Brain pericyte (primary cell): ENCODE measurements around the gene CASP2.

ENCODE experiments used
- DNase-seq: peaks from one replicate; pipeline ENCODE4 v3.0.0-alpha.2; 2012; ENCODE audit warnings: low read depth, low spot score

CASP2 gene

DNA sequence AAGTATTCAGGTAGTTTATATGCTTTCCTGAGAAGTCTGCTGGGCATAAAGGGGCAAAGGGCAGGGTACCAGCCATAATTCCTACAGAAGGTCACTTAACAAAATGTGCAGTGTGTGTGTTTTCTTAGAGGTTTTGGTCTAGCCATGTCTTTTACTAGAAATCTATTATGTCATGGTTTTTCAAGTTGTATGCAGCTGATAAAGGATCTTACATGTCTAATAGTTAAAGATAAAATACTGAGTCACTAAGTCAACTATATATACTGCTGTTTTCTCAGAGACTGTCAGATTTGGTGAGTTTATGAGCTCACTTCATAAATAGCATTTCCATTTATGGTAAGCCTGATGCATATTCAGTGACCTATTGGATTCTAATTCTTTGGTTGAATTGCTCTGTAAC lies 7.7 kb downstream of the CASP2 start:
- no peak for DNase-seq

DNA sequence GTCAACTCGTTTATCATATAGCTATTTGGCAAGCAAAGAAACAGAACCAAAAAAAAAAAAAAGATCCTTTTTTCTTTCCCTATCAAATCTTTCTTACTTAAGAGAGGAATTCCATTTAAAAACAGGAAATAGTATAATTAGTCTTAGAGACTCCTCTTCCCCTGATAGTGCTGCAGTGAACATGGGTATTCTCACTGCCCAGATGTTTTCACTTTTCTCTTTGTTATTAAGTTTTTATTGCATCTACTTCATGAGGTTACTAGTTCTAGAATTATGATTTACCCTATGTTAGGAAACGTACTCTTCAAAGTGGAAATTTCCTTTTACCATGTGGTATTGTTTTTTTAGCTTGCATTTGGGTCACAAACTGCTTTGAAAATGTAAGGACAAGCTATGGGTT lies 8.5 kb downstream of the CASP2 start:
- DNase-seq = no peak

DNA sequence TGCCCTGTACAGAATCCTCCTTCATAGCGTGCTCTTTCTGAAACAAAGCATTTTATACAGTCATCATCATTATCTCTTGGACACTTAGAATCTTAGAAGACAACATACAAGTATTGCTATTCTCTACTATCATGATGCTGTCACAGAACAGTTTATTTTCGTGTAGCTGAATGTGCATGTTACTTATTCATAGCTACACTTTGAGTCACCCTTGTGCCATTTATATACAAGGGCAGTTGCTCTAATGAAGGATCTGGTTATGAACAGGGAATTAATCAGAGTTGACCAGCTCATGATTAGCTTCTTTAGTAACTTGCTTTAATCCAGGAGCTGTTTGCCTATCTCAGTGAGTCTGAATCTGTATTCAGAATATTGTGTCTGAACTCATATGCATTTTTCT lies 11.2 kb downstream of the CASP2 start:
- no peak for DNase-seq

DNA sequence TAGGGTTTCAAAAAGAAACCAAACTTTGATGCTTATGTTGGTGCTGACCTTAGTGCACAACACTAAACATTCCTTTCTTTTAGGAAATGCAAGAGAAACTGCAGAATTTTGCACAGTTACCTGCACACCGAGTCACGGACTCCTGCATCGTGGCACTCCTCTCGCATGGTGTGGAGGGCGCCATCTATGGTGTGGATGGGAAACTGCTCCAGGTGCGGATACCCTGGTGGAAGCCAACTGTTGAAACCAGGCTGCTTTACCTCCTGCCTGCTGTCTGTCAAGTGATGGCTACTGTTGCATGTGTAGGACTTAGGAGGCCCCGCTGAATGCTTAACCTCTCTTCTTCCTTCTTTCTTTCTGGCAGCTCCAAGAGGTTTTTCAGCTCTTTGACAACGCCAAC lies 11.7 kb downstream of the CASP2 start:
- DNase-seq = no peak

DNA sequence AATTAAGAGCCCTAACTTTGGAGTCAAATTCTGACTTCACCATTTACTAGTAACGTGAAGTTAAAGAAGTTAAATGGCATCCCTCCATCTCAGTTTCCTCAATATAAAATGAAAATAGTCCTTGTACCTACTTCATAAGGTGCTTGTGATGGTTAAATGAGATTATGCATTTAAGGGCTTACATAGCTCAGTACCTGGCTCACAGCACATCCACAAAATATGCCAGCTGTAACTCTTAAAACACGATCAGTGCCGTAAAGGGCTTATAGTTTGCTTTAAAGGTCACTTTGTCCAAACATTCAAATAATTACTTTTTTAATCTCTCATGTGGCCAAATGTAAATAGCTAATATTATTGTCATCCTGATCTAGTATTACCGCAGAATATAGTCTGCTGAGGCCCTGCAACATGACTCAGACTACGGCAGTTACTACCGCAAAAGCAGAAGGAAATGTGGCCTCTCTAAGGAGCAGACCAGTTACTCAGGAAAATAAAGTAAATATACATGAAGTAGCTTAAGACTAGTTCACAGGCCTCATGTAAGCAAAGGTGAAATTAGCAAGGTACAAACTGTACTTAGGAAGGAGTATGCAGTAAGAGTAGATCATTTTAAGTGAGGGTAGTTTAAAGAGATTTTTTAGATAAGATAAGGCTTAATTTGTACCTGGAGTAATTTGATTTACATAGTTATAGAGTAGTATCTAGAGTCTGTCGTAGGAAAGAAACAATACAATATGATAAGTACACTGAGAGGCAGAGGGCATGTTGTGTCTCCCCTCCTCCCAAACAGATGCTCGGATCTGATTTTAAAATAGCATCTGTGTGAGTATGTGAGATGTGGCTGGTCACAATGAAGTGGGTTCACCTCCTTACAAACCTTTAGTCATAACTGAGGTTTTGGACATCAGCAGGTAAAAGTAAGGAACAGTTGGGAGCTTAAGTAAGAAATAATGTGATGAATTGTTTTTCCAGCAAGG lies 13.1 kb downstream of the CASP2 start:
- DNase-seq = no peak

DNA sequence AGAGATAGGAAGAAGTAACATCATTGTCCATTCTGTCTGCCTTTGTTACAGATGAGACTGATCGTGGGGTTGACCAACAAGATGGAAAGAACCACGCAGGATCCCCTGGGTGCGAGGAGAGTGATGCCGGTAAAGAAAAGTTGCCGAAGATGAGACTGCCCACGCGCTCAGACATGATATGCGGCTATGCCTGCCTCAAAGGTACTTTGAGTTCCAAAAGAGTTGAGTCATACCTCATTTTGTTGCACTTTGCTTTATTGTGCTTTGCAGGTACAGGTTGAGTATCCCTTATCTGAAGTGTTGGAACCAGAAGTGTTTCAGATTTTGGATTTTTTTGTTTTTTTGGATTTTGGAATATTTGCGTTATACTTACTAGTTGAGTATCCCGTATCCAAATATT lies 15.6 kb downstream of the CASP2 start:
- no peak for DNase-seq

DNA sequence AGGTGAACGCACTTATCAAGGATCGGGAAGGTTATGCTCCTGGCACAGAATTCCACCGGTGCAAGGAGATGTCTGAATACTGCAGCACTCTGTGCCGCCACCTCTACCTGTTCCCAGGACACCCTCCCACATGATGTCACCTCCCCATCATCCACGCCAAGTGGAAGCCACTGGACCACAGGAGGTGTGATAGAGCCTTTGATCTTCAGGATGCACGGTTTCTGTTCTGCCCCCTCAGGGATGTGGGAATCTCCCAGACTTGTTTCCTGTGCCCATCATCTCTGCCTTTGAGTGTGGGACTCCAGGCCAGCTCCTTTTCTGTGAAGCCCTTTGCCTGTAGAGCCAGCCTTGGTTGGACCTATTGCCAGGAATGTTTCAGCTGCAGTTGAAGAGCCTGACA lies 16.8 kb downstream of the CASP2 start:
- DNase-seq = no peak

DNA sequence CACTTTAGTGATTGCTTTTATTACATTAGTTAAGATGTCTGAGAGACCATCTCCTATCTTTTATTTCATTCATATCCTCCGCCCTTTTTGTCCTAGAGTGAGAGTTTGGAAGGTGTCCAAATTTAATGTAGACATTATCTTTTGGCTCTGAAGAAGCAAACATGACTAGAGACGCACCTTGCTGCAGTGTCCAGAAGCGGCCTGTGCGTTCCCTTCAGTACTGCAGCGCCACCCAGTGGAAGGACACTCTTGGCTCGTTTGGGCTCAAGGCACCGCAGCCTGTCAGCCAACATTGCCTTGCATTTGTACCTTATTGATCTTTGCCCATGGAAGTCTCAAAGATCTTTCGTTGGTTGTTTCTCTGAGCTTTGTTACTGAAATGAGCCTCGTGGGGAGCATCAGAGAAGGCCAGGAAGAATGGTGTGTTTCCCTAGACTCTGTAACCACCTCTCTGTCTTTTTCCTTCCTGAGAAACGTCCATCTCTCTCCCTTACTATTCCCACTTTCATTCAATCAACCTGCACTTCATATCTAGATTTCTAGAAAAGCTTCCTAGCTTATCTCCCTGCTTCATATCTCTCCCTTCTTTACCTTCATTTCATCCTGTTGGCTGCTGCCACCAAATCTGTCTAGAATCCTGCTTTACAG lies 17.4 kb downstream of the CASP2 start:
- DNase-seq = no peak

DNA sequence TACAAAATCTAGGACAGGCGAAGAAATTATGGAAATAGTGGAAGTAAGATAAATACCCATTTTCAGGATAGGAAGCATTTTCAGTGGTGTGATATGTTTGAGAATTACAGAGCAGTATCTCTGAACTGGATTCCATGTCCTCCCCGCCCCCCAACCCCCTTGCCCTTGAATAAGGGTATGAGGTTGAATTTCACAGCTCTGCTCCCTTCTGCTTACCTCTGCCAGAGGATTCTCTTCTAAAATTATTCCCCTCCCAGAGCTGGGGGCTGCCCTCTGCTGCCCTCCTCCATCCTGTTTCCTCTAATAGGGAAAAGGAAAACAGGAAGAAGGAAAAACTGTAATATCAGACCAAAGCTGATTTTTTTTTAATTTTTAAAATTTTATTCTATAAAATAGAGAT lies 20.5 kb downstream of the CASP2 start:
- no peak for DNase-seq

DNA sequence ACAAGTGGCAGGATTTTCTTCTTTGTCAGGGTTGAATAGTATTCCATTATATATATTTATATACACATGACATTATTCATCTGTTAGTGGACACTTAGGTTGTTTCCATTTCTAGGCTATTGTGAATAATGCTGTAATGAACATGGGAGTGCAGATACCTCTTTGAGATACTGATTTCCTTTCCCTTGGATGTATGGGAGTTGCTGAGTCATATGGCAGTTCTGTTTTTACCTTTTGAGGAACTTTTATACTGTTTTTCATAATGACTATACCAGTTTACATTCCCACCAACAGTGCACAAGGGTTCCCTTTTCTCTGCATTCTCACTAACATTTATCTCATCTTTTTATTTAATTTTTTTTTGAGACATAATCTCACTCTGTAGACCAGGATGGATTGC lies 26.0 kb downstream of the CASP2 start:
- no peak for DNase-seq

DNA sequence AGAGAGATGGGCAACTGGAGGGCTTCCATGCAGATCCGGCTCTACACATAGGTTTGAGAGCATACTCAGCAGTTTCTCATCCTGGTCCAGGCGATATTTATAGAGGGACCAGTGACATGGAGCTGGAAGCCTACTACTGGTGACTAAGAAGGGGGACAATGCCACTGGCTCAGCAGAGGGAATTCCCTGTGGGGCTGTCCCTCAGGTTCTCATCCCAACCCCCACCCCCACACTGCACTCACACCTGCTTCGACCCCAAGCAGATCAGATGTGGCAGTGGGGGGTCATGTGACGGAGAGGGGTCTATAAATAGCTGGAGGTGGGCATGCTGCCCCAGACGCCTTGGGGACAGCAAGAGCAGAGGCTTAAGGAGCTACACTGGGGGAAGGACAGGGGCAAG lies 27.6 kb downstream of the CASP2 start, which contains the start of gene CLCN1:
CLCN1 (plus strand) TSS at position 336 of the 400 bp plus-strand sequence. CDS start 102 bp downstream, outside the sequence.
- no peak for DNase-seq

DNA sequence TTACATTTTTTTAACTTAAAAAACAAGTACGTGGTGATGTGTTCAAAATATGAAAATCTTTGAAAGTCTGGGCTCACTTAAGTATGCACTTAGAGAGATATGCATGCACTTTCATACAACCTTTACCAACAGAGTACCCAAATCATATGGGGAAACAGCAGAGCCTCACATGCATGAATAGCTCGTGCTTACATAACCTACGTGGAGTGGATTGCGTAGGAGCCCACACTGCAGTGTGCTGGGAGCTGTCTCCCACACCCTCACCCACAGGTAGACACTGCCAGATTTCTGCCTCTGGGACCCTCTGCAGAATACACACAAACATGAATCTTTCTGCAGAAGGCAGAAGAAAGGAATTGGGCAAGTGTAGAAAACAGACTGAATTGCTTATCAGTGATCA lies 28.3 kb downstream of the CASP2 start:
- DNase-seq = no peak

DNA sequence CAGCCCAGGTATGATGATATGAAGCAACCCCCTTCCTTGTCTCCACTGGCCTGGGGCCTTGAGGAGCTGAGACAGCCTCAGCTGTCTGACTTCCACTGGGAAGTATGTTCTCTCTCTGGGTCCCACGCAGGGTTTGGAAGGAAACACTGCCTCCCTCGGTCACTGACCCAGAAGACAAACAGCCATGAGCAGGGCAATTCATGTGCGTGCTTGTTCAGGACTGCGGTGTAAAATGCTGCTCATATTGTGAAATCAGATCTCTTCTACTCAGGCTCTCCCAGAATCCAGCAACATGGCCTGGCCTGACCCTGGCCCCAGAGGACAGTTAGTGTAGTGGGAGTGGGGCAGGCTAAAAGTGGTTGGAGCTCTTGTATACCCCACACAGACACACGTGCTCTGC lies 30.5 kb downstream of the CASP2 start:
- peak; percentile 66 for DNase-seq

DNA sequence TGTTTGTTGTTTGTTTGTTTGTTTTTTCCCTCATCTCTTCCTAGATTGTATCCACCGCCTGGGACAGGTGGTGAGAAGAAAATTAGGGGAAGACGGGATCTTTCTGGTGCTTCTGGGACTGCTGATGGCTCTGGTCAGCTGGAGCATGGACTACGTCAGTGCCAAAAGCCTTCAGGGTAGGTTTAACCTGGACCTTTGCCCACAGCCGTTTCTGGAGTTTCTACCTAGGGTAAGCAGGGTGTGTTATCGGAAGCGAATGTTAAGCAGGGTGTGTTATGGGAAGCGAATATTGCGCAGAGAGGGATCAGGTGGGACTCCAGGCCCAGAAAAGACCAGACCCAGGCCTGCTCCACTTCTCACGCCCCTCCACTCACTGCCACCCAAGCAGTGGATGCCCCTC lies 32.5 kb downstream of the CASP2 start:
- DNase-seq = no peak

DNA sequence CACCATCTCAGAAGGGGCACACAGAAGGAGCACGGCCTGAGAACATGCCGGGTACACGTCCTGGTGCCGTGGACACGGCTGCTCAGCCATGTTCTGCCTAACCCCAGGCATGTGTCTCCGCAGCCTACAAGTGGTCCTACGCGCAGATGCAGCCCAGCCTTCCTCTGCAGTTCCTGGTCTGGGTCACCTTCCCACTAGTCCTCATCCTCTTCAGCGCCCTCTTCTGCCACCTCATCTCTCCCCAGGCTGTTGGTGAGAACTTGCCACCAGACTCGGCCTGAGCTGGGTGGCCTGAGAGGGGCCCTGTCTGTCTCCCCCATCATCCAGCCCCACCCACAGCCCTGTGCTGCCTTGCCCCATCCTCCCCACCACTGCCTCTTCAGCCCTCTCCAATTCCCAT lies 33.1 kb downstream of the CASP2 start:
- DNase-seq = no peak

DNA sequence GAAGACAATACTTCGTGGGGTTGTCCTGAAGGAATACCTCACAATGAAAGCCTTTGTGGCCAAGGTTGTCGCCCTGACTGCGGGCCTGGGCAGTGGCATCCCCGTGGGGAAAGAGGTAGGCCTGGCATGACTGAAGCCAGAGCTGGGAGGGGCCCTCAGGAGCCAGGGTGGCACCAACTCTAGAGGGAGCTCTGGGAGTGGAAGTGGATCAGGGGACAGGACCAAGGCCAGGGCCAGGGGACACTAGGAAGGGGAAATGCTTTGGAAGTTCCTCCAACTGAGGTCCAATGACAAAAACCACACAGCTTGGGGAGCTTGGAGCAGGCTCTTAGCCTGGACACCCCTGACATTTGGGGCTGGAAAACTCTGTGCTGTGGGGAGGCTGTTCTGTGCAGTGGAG lies 33.6 kb downstream of the CASP2 start:
- DNase-seq = no peak

DNA sequence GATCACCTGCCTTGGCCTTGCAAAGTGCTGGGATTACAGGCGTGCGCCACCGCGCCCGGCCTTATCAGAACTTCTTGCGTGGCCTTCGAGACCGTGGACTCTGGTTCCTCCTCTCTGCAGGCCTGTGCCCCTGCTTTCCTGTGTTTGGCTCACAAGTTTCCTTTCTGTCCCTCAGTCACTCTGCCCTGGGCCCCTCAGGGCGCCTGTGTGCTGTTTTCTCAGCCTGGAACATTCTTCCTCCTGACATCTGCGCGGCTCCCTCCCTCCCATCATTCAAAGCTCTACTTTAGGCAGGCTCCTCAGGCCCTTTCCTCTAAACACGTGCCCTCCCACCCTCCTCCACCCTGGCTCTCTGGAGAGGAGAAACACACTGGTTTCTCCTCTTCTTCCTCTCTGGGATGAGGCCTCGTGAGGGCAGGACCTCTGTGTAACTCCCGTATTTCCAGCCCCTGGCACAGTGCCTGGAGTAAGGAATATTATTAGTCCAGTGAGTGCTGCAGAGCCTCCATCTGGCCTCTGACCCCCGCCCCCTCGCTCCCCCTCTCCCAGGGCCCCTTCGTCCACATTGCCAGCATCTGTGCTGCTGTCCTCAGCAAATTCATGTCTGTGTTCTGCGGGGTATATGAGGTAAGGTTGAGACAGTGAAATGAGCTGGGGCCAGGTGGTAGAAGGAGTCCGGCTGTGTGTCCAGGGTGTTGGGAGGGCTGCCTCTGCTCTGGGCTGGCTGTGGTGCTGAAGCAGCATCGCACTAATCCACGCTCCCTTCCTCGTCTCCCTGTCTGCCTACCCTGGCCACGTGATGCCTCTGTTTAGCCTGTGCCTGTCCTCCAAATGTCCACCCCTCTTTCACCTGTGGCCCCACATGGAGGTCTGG lies 34.8 kb downstream of the CASP2 start:
- no peak for DNase-seq

DNA sequence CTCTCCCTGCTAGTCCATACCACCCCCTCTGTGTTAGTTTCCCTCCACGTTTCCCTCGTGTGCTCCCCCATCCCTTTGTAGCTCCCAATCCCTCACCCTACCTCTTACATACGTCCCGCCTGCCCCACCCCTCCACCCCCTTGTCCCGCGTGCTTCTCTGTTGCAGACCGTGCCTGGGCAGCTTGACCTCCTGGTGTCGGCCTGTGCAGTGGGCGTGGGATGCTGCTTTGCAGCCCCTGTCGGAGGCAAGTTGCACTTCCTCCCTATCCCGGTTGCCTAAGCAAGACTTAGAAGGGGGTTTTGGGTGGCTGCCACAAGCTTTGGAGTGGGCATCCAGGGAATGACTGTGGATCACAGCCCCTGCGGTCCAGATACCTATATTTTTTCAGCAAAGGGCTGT lies 35.5 kb downstream of the CASP2 start:
- DNase-seq = no peak

DNA sequence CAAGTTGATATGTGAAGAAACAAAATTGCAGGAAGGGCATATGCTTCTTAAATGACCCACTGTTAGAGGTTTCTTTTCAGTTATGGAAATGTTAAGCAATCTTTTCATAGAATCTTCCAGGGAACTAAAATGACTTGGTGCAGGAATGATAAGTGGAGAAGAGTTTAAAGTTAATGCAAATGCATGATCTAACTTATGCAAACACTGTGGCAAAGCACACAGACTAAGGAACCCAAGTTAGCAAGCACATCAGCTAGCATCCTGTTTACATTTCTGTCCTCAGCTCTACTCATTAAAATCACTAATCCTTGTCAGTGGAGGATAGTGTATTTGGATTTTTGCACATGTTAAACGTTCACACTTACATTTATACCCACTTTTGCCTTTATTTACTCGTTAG lies 37.1 kb downstream of the CASP2 start:
- DNase-seq = no peak

DNA sequence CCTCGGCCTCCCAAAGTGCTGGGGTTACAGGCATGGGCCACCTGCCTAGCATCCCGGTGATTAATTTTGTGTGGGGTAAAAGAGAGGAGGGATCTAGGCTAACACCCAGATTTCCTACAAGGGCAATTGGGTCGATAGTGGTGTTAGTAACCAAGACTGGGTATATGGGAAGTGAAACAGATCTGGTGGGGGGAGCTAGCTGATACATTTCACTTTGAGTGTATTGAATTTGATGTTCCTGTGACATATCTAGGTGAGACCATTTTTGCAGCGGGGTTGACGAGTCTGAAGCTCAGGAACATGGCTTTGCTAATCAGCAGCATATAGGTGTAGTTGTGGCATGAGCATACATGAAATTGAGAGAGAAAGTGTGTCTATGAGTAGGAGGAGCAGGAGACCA lies 39.8 kb downstream of the CASP2 start:
- no peak for DNase-seq

DNA sequence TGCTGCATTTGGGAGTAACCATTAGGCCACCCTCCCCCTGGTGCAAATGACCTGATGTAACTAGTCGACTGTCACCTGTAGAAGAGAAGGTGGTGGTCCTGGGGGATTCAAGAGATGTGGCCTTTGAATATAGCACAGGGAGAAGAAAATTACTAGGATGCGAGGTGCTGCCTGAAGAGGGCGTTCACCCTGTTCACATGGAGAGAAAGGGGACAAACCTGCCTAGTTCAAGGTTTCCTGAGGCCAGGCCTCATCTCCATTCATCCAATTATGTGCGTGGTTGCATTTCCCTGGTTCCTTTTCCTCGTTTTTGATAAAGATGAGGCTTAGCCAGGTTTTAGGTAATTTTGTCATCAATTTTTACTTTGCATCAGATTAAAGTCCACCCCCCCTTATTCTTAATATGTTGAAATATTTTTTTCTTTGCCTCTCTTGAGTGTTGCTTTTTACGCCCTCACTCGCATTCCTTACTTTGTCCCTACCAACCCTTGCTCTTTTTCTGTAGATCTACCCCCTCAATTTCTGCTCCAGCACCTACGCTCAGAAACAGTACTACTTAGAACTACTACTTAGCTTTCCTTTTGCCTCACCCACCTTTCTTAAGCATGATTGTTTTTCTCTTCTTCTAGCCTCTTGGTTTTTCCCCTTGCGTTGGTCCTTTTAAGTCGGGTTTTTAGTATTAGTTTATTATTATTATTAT lies 41.5 kb downstream of the CASP2 start:
- DNase-seq = no peak
